ENCODE results near the gene EEF2KMT. TPM values are rescaled to one million over a fixed set of nuclear protein-coding genes. Genes with fewer than 3 reads are reported as not detected.

The EEF2KMT gene
- total and polyA plus RNA-seq, 2 donors (not counting 3 experiments of a cell fraction or from before 2014, with no cell fraction given), result 13.9 to 15.5 TPM

GRCh38 chr16:5073279-5073629 lies 24.3 kb downstream of the EEF2KMT start:
- ChIA-PET CTCF (interaction anchor here (0.6 to 3.2 kb wide), 2 partner anchors 11 to 12 kb away, joined by 3 to 12 read pairs; no protein-coding TSS in a partner anchor), POLR2A (no interaction called here)
- Histone ChIP-seq H3K36me3 (ENCODE audit: control insufficient read depth in 2 of 2, extremely low read depth in 1 of 2, insufficient read depth in 2 of 2, low read length in 2 of 2) (peaks cover 4 to 7% of the 10 kb centered on the region in 2 experiments), H3K4me2 (ENCODE audit: insufficient read depth, low read length) (no peak overlapping the region), H3K4me3 (replicated peaks in 1 of 3; ENCODE audit: insufficient read depth in 1 of 3, low read depth in 1 of 3, low read length in 3 of 3) (no peak overlapping the region), H4K20me1 (replicated peaks; ENCODE audit: control insufficient read depth, extremely low read depth, insufficient read depth, low read length) (no peaks in the 10 kb centered on the region), H3K9me3 (replicated peaks; ENCODE audit: control insufficient read depth, insufficient read depth, low read length) (no peaks in the 10 kb centered on the region), H3K4me1 (ENCODE audit: control insufficient read depth, extremely low read depth, insufficient read depth, low read length) (peaks cover 8% of the 10 kb centered on the region), H3K9me1 (replicated peaks; ENCODE audit: control insufficient read depth, extremely low read depth, insufficient read depth, low read length) (no peaks in the 10 kb centered on the region), H2AFZ (ENCODE audit: low read depth, low read length) (no peak overlapping the region), H3K9ac (replicated peaks; ENCODE audit: extremely low read depth, insufficient read depth, low read length) (no peak overlapping the region), H3K79me2 (ENCODE audit: control insufficient read depth, insufficient read depth, low read length) (peaks cover 9% of the 10 kb centered on the region), H3K27me3 (ENCODE audit: control insufficient read depth in 2 of 2, insufficient read depth in 2 of 2, low read length in 2 of 2) (no peaks in the 10 kb centered on the region), H3K27ac (ENCODE audit: insufficient read depth, low read depth, low read length) (no peak overlapping the region)
- TF ChIP-seq EZH2 (IDR thresholded peaks at IDR 0.05; ENCODE audit: borderline replicate concordance, low read depth, low read length, severe bottlenecking) (no peak), POLR2AphosphoS5 (IDR thresholded peaks at IDR 0.05; ENCODE audit: insufficient read depth, low read depth, low read length) (no peak), POLR2A (IDR thresholded peaks at IDR 0.05; ENCODE audit: low read depth, low read length) (no peak), MYC (IDR thresholded peaks at IDR 0.05; ENCODE audit: low read depth, low read length) (no peak), CTCF (IDR thresholded peaks at IDR 0.05; ENCODE audit: extremely low read depth in 1 of 2, insufficient read depth in 1 of 2, low read depth in 1 of 2, low read length in 2 of 2) (no peak), MAX (IDR thresholded peaks at IDR 0.05; ENCODE audit: insufficient read depth, insufficient read length) (no peak), GATA2 (IDR thresholded peaks at IDR 0.05; ENCODE audit: insufficient read depth, insufficient read length, low read depth, low read length) (no peak), FOS (IDR thresholded peaks at IDR 0.05; ENCODE audit: borderline replicate concordance, insufficient read depth, low read length) (no peak), JUN (IDR thresholded peaks at IDR 0.05; ENCODE audit: borderline replicate concordance, insufficient read depth, insufficient read length, low read depth) (no peak)
- dilution Hi-C loops (cut with MboI; ENCODE audit: extremely low pct_ligation_motif_present, low sequenced_read_pairs), result no loop called here
- intact Hi-C loops (cut with micrococcal nuclease), result no loop called here
- FAIRE-seq, result no peak
- no TSS peak for BruUV-seq (replicated peaks)
- no peak for DNase-seq (ENCODE audit: low read depth, low spot score)

Data from endothelial cell of umbilical vein (primary cell).